OCI-LY1 (cell line): ENCODE data around the gene CDA.

ENCODE experiments used
- EZH2 ChIP-seq: fragments of 200-600 bp; sonication (generic), shearing (Covaris generic); IDR thresholded peaks from 2 replicates; pipeline ENCODE4 v1.8.0; 2017; ENCODE audit warnings: borderline replicate concordance, mixed run types, mild to moderate bottlenecking, antibody characterized with exemption, low read length, moderate library complexity, mixed read lengths
- TF ChIP-seq, protein P1 (sequence below): fragments of 200-600 bp; sonication (generic), shearing (Covaris generic); IDR thresholded peaks from 2 replicates; pipeline ENCODE4 v1.5.1; 2017; ENCODE audit warnings: mild to moderate bottlenecking, antibody characterized with exemption, low read length, moderate library complexity, mixed read lengths

GRCh38 chr1:20626524-20626923 is 37.6 kb downstream of the CDA start:
- TF ChIP-seq, protein P1, sequence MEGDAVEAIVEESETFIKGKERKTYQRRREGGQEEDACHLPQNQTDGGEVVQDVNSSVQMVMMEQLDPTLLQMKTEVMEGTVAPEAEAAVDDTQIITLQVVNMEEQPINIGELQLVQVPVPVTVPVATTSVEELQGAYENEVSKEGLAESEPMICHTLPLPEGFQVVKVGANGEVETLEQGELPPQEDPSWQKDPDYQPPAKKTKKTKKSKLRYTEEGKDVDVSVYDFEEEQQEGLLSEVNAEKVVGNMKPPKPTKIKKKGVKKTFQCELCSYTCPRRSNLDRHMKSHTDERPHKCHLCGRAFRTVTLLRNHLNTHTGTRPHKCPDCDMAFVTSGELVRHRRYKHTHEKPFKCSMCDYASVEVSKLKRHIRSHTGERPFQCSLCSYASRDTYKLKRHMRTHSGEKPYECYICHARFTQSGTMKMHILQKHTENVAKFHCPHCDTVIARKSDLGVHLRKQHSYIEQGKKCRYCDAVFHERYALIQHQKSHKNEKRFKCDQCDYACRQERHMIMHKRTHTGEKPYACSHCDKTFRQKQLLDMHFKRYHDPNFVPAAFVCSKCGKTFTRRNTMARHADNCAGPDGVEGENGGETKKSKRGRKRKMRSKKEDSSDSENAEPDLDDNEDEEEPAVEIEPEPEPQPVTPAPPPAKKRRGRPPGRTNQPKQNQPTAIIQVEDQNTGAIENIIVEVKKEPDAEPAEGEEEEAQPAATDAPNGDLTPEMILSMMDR: no peak
- no peak for TF ChIP-seq EZH2
